ENCODE measurements around the gene SYNDIG1L. TPM values are rescaled to one million over a fixed set of nuclear protein-coding genes. Genes with fewer than 3 reads are reported as not detected.
"Not testable (repeated sequence)": the region's sequence is repeated elsewhere in the genome, so short reads cannot be mapped to it uniquely, and the experiment has no call there.

The SYNDIG1L gene
- total and polyA plus RNA-seq, 2 of the 8 experiments (the other 6 are each of a cell fraction or from before 2014, with no cell fraction given): 3.0 to 3.2 TPM

GRCh38 chr14:74456684-74457564, 30.9 kb upstream of the SYNDIG1L start (continued):
- no peak for TF ChIP-seq EZH2 (IDR thresholded peaks at IDR 0.05; ENCODE audit: low read depth, low read length, severe bottlenecking)
- no peak for TF ChIP-seq SRF (IDR thresholded peaks at IDR 0.05; ENCODE audit: low read depth, low read length)
- TF ChIP-seq CREB1 (IDR thresholded peaks at IDR 0.05): no peak
- TF ChIP-seq MAX (IDR thresholded peaks at IDR 0.05): no peak

- H4K5ac ChIP-seq (ENCODE audit: insufficient read length, low read depth, low read length); FAIRE-seq; H3K36me3 ChIP-seq (ENCODE audit: control insufficient read depth in 2 of 4, insufficient read depth in 4 of 4, low read length in 3 of 4); H3K79me1 ChIP-seq (ENCODE audit: low read depth, low read length); H2BK20ac ChIP-seq (ENCODE audit: low read length); DNase-seq (ENCODE audit: low read depth in 1 of 2, low spot score in 2 of 2); H3K23ac ChIP-seq (ENCODE audit: insufficient read length); H4K20me1 ChIP-seq (replicated peaks in 1 of 2; ENCODE audit: control insufficient read depth in 1 of 2, insufficient read depth in 2 of 2, low read length in 2 of 2); H3K9ac ChIP-seq (replicated peaks in 1 of 4; ENCODE audit: extremely low read depth in 1 of 4, low read depth in 3 of 4, low read length in 3 of 4); H2BK120ac ChIP-seq (replicated peaks; ENCODE audit: low read depth, low read length); H2BK5ac ChIP-seq (ENCODE audit: low read depth, low read length); H3K27ac ChIP-seq (ENCODE audit: low read depth, low read length); H3K56ac ChIP-seq (replicated peaks; ENCODE audit: insufficient read length, low read depth, low read length); H2BK15ac ChIP-seq (ENCODE audit: low read length); H3K4me2 ChIP-seq (ENCODE audit: insufficient read depth in 1 of 2, low read depth in 2 of 2, low read length in 2 of 2); H3K4me3 ChIP-seq (ENCODE audit: extremely low read depth in 1 of 4, insufficient read depth in 2 of 4, low read depth in 3 of 4, low read length in 4 of 4); H3K79me2 ChIP-seq (ENCODE audit: control insufficient read depth in 1 of 2, insufficient read depth in 2 of 2, low read length in 2 of 2); H3K23me2 ChIP-seq (ENCODE audit: low read depth, low read length); H3K4me1 ChIP-seq (replicated peaks in 1 of 4; ENCODE audit: control insufficient read depth in 3 of 4, insufficient read depth in 4 of 4, low read length in 3 of 4); H4K91ac ChIP-seq (replicated peaks; ENCODE audit: insufficient read length, low read length); H2AFZ ChIP-seq (ENCODE audit: low read length); H4K8ac ChIP-seq (ENCODE audit: extremely low read depth, insufficient read depth, low read length); H3K14ac ChIP-seq (ENCODE audit: insufficient read length); H3K9me3 ChIP-seq (ENCODE audit: insufficient read depth in 2 of 2, low read depth in 1 of 2, low read length in 1 of 2); H2BK12ac ChIP-seq (ENCODE audit: low read depth, low read length); H3K4ac ChIP-seq (replicated peaks; ENCODE audit: insufficient read length, low read depth, low read length); H2AK5ac ChIP-seq (ENCODE audit: low read depth, low read length); H3K27me3 ChIP-seq (replicated peaks in 1 of 4; ENCODE audit: control insufficient read depth in 3 of 4, extremely low read depth in 1 of 4, insufficient read depth in 3 of 4, low read length in 3 of 4); H3K18ac ChIP-seq (ENCODE audit: extremely low read depth, low read length); POLR2A ChIA-PET (ENCODE audit: partially characterized antibody): not testable (repeated sequence)
- CTCF ChIA-PET (ENCODE audit: partially characterized antibody): interaction anchor here (1.2 to 18.2 kb wide), 4 partner anchors 16 to 245 kb away, joined by 3 to 181 read pairs (median 3); no protein-coding TSS in a partner anchor
- WGBS, 2 experiments (ENCODE audit: extremely low coverage in 1 of 2, insufficient coverage in 1 of 2, insufficient read length in 1 of 2, insufficient replicate concordance in 2 of 2, low coverage in 1 of 2, low lambda C conversion rate in 2 of 2, missing lambda C conversion rate in 1 of 2): 92% methylated on average over 5 of the region's 5 CpGs; no CpG with 5 or more reads in 1 of the 2 experiments
Measured at GRCh38 chr14:74454397-74454796, 28.4 kb upstream of the SYNDIG1L start.

Measured in H1 (cell line).